GM18517 (cell line): ENCODE results near the gene PLXNA2.

Experiments
- ATAC-seq: cut with Tn5 transposase; IDR thresholded peaks from one replicate; pipeline ENCODE4 v1.9.1; 2021; ENCODE audit warnings: mild to moderate bottlenecking, moderate library complexity; ENCODE audit not compliant: unreplicated experiment

Gene PLXNA2

DNA sequence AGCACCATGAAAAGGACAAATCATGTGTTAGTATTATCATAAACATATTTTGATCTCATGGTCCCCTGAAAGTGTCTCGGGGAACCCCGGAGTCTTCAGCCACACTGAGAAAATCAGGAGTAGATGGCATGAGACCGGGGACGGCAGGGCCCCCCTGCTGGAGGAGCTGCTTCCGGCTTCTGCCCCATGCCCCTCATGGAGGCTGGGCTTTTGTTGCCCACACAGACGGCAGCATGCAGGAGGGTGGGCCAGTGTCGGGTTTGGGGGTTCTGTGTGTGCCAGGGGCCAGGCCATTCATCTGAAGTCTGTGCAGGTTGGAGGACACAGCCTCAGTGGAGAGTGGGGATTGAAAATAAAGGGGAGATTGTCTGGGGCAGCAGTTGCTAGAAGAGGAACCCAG lies 258.2 kb downstream of the PLXNA2 start:
- ATAC-seq, result no peak

GRCh38 chr1:207984831-207985572 lies 259.2 kb downstream of the PLXNA2 start:
- no peak for ATAC-seq

DNA sequence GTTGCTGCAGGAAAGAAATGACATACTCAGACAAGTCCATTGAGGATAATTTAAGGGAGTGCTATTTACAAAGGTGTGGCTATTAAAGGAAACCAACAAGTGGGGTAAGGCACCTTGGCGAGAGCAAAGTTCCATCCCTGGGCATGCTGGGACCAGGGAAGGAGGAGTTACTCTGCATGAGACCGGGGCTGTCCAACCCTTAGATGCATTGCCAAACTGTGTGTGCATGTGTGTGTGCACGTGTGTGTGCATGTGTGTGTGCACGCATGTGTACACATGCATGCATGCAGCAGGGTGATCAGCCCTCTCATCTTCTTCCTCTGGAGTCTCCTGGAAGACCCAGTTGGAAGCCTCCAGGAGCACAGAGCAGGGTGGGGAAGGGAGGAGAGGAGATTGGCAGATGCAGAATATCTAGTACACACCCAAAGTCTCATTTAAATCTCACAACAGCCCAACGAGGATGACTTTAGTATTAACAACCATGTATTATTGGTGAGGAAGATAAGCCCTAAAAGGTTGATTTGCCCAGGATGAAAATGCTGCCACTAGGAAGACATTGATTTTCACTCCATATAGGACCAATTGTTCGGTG lies 261.0 kb downstream of the PLXNA2 start:
- no peak for ATAC-seq

- ATAC-seq, result no peak
These were observed 262.2 kb downstream of the PLXNA2 start for GRCh38 chr1:207981976-207982375.

GRCh38 chr1:207978441-207978840 lies 265.7 kb downstream of the PLXNA2 start:
- no peak for ATAC-seq

DNA sequence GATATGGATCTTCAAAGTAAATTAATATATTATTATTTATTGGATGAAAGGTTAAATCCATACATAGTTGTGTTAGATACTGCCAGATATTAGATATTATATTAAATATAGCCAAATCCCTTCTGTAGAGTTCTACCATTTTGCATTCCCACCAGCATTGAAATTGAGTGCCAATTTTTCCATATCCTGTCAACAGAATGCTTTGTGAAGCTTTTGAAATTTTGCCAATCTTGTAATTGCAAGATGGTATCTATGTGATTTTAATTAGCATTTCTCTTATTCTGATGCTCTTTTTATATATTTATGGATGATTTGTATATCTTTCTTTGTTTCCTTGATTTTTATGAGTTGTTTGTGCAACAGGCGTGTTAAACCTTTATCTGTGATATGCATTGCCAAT lies 266.3 kb downstream of the PLXNA2 start:
- ATAC-seq, result no peak

- no peak for ATAC-seq
These were observed 270.2 kb downstream of the PLXNA2 start for GRCh38 chr1:207973898-207974568.

DNA sequence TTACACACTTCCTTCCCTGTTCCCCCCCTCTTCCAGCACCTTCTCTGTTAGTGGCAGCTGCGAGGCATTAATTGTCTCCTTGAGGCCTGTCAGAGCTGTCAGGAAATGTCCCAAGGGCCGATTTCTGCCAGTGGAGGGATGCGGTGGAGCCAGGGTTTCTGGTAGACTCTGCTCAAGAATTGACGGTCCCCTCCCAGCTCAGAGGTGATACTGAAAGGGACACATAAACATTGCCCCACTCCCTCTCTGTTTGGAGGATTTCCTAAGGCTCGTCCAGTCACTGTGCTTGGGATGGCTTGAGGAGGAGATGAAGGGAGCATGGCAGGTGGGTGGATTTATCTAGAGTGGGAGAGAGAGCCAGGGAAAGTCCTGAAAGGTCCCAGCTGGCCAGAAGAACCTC lies 271.8 kb downstream of the PLXNA2 start:
- ATAC-seq, result no peak
